Measurements from ENCODE around the gene FAM171A1. TPM values are rescaled to one million over a fixed set of nuclear protein-coding genes. Genes with fewer than 3 reads are reported as not detected.
A peak's percentile ranks its signal among the peaks of the same experiment; 100 is the strongest.

Gene FAM171A1
- total RNA-seq, 2 donors from 2014 or later = 2.7 to 8.0 TPM

DNA sequence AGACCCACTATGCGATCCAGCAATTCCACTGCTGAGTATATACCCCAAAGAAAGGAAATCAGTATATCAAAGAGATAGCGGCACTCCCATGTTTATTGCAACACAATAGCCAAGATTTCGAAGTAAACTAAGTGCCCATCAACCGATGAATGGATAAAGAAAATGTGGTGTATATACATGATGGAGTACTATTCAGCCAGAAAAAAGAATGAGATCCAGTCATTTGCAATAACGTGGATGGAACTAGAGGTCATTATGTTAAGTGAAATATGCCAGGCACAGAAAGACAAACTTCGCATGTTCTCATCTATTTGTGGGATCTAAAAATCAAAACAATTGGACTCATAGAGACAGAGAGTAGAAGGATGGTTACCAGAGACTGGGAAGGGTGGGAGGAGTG, 195.5 kb downstream of the FAM171A1 start:
- Mint-ChIP-seq H3K4me3 (no peak overlapping the region), H3K27ac (peak overlapping the region; percentile 12), H3K4me1 (peaks cover 24% of the 10 kb centered on the region), H3K36me3 (ENCODE audit: low read depth) (no peaks in the 10 kb centered on the region), H3K27me3 (no peaks in the 10 kb centered on the region)
- ATAC-seq (no peak), DNase-seq (no peak)
- H3K9me3 ChIP-seq (ENCODE audit: control insufficient read depth, low read length, poor library complexity, severe bottlenecking) = no peaks in the 10 kb centered on the region

DNA sequence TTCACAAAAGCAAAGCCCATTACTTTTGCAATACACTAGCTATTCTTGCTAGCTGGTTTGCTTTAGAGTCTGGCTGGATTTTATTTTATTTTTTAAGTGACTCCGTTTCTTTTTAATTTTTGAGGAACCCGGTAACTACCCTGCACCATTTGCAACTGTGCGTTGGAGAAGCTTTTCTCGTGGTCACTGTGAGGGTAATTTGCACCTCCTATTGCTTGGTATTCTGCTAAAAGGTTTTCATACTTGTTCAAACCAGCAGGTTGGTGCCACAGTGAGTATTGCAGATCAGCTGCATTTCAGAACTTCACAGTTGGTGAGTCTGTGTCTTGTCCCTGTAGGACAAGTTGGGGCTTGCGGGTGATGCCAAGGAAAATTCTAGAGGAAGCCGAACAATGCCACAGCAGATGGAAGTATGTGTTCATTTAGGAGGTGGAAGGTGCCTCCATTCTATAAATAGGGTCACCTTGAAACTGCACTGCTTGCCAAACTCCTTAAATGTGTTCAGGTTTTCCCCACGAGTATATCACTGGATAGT, 198.7 kb downstream of the FAM171A1 start:
- no peaks in the 10 kb centered on the region for H3K9me3 ChIP-seq (ENCODE audit: control insufficient read depth, low read length, poor library complexity, severe bottlenecking)
- no peak for DNase-seq
- no peak for ATAC-seq
- H3K4me1 Mint-ChIP-seq = peaks cover 39% of the 10 kb centered on the region
- H3K27ac Mint-ChIP-seq = peak overlapping the region; percentile 88
- H3K36me3 Mint-ChIP-seq (ENCODE audit: low read depth) = no peaks in the 10 kb centered on the region
- no peaks in the 10 kb centered on the region for H3K27me3 Mint-ChIP-seq
- no peak overlapping the region for H3K4me3 Mint-ChIP-seq

DNA sequence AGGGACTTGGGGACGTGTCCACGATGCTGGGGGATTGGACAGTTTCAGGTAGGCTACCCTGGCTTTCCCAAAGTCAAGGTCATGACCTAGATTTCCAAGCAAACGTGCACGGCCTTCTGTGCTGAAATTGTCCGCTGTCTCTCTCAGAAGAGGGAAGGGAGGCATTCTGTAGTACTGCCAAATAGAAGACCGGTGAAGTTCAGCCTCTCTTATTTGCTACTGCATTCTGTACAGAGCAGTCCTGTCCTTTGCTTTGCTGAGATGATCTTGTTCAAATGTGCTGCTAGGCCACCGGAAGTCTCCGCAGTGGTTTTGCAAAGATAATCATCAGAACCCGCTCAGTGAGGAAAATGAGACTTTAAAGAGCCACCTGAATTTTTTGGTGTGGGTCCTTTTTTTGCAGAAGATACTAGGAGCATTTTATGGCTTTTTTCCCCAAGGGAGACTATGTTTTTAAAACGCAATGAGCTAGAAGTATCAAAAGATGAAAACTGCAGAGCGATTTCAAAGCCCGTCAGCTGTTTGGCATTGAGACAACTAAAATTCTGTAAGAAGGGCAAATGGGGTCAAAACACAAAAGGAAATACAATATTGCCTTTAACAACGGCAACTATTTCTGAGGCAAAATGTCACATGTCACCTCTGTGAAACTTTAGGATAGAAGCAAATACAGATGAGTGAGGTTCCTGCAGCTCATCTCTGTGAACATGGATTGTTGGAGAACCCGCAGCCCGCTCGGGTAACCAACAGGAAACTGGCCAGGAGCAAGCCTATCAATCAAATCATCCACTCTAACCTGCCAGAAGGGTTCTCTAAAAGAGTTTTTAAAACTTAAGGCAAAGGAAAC, 201.3 kb downstream of the FAM171A1 start:
- H3K27me3 Mint-ChIP-seq = no peaks in the 10 kb centered on the region
- no peaks in the 10 kb centered on the region for H3K36me3 Mint-ChIP-seq (ENCODE audit: low read depth)
- H3K27ac Mint-ChIP-seq = peak overlapping the region; percentile 93
- no peaks in the 10 kb centered on the region for H3K9me3 ChIP-seq (ENCODE audit: control insufficient read depth, low read length, poor library complexity, severe bottlenecking)
- DNase-seq = peak; percentile 26 to 45 (median 33)
- peak overlapping the region; percentile 97 for H3K4me3 Mint-ChIP-seq
- H3K4me1 Mint-ChIP-seq = peaks cover 45% of the 10 kb centered on the region
- peak; percentile 35 for ATAC-seq

DNA sequence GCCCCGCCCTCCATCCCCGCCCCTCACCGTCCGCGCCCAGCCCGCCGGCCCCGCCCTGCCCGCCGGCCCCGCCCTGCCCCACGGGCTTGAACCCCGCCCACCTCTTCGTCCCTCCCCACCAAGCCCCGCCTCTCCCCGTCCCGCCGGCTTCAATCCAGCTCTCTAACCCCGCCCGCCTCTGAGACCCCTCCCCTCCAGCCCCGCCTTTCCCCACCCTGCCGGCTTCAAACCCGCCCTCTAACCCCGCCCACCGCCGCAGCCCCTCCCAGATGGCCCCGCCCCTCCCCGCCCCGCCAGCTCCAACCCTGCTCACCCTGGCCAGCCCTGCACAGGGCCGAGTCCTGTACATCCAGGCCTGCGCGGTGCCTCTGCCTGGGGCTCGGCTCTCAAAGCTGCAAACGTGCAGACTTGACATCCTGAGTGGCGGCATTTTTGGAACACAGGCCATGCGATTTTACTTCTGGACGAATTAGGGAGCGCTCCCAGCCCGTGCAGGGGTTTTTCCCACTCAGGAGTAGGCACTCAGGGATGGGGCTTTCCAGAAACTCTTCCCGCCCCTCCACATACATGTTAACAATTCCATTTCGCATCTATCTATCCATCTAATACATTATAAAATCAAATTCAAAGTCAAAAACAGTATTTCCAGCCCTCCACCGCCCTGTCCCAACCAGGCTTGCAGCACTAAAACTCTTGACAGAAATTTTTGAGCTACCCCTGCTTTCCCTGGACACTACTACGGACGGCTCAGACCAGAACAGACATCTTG, 202.1 kb downstream of the FAM171A1 start:
- peak overlapping the region; percentile 97 for H3K4me3 Mint-ChIP-seq
- no peaks in the 10 kb centered on the region for H3K36me3 Mint-ChIP-seq (ENCODE audit: low read depth)
- no peaks in the 10 kb centered on the region for H3K27me3 Mint-ChIP-seq
- DNase-seq (peak; percentile 90 to 96 (median 95)), ATAC-seq (peak; percentile 83)
- H3K27ac Mint-ChIP-seq = peak overlapping the region; percentile 93
- no peaks in the 10 kb centered on the region for H3K9me3 ChIP-seq (ENCODE audit: control insufficient read depth, low read length, poor library complexity, severe bottlenecking)
- peaks cover 45% of the 10 kb centered on the region for H3K4me1 Mint-ChIP-seq

DNA sequence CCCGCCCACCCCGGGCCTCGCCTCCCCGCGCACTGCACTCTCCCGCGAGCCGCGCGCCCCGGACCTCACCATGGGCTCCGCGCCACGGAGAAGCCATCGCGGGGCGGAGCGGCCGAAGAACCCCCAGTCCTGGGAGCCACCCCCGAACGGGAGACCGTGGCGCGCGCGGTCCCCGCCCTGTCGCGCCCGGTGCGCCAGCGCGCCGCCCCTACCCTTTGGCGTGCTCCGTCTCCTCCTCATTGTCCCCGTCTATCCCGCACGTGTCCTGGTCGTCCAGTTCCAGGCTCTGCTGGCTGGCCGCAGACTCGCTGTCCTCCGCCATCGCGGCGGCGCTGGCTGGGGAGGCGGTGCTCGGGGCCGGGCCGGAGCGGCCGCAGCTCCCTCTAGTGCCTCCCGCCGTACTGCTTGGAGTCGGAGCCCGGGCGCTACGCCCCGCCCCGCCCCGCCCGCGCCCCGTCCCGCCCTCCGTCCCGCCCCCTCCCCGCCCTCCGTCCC, 202.8 kb downstream of the FAM171A1 start, which contains the start of gene NMT2:
TSS of gene NMT2 (minus strand) at position 403 of the 495 bp plus-strand sequence. CDS start at position 322, 81 bp downstream.
- H3K36me3 Mint-ChIP-seq (ENCODE audit: low read depth) = no peaks in the 10 kb centered on the region
- H3K9me3 ChIP-seq (ENCODE audit: control insufficient read depth, low read length, poor library complexity, severe bottlenecking) = no peaks in the 10 kb centered on the region
- peak; percentile 78 for ATAC-seq
- H3K27ac Mint-ChIP-seq = peak within 1 kb of the TSS; percentile 93
- H3K4me3 Mint-ChIP-seq = peak within 1 kb of the TSS; percentile 97
- H3K4me1 Mint-ChIP-seq = peaks cover 49% of the 10 kb centered on the region
- DNase-seq = peak in 2 of 3 donors; percentile 58 to 72
- H3K27me3 Mint-ChIP-seq = no peaks in the 10 kb centered on the region

DNA sequence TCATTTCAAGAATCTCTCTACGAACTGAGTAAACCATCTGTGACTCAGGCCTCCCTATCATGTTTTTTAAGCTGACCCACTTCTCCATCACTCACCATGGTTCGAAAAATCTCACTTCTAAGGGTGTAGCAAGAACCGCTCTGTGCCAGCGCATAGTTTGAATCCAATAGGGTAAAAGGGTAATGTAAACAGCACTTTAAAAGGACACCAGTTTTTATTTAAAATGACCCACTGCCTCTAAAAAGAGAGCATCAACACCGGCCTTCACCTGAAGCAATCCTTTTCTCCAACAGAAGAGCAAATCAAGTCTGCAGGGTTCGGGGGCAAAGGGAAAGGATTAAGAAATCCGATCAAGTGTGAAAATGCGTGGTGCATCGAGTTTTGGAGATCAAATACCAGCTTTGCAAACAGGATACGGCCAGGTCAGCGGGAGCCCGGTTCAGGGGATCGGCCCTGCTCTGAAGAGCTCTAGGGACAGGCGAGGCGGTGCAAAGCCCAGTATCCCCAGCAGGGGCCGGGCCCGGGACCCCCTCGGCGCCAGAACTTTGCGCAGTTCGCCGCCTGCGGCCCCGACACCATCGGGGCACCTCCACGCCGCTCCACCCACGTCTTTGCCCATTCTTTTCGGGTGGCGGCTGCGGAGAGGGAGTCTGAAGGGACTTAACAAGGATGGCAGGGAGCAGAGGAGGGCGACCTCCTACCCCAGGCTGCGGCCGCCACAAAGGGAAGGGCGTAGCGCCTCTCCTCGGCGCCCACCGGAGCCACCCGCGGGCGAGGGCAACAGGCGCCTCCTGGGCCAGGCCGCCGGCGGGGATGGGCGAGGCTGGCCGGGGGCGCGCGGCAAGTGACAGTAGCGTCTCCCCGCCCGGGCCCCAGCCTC, 203.4 kb downstream of the FAM171A1 start:
- H3K9me3 ChIP-seq (ENCODE audit: control insufficient read depth, low read length, poor library complexity, severe bottlenecking) = no peaks in the 10 kb centered on the region
- Mint-ChIP-seq H3K4me3 (peak overlapping the region; percentile 97), H3K4me1 (peaks cover 45% of the 10 kb centered on the region), H3K36me3 (ENCODE audit: low read depth) (no peaks in the 10 kb centered on the region), H3K27ac (peak overlapping the region; percentile 93), H3K27me3 (no peaks in the 10 kb centered on the region)
- ATAC-seq (peak; percentile 5), DNase-seq (peak; percentile 28 to 43 (median 30))

DNA sequence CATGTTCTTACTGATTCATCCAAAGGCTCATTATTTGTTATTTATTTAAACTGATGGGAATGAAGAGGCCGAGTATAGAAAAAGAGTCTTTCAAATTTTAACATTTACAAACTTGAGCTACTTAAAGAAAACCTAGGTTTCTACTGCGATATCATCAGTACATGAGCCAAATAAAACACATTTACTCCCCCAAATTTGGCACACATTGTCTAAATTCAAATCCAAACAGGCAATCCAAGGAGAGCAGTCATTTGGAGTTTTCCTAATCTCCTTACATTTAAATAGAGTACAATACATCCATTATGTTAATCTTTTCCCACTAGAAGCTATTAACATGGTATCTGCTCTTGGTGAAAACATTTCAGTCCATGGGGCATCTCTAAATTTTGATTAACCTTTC, 204.8 kb downstream of the FAM171A1 start:
- Mint-ChIP-seq H3K27ac (peak overlapping the region; percentile 93), H3K4me1 (peaks cover 48% of the 10 kb centered on the region), H3K36me3 (ENCODE audit: low read depth) (no peaks in the 10 kb centered on the region), H3K4me3 (peak overlapping the region; percentile 97), H3K27me3 (no peaks in the 10 kb centered on the region)
- no peak for ATAC-seq
- DNase-seq = no peak
- no peaks in the 10 kb centered on the region for H3K9me3 ChIP-seq (ENCODE audit: control insufficient read depth, low read length, poor library complexity, severe bottlenecking)

DNA sequence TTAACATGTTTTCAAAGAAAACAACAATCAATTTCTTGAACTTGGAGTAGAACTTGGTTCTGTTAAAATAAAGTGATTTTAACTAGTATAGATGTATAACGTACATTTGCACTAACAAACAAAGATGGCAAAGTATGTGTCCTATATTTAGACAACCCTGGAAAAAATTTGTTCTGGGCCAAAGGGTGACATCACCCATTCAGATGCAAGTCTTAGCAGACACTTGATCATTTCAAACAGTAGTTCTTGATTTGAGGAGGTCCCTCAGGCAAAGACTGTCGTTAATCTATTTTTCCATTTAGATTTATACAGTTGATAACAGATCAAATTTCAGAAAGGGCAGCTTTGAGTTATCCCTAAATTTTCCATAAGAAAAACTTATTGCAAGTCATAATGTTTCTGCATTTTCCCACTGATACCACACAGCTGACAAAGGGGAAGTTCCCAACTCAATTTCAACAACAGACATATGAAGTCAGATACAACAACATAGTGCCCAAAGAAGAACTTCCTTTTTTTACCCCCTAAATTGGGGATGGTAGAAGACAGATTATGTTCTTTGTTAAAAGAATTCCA, 207.7 kb downstream of the FAM171A1 start:
- ATAC-seq = no peak
- Mint-ChIP-seq H3K4me1 (peaks cover 36% of the 10 kb centered on the region), H3K27me3 (no peaks in the 10 kb centered on the region), H3K4me3 (no peak overlapping the region), H3K36me3 (ENCODE audit: low read depth) (peaks cover 2% of the 10 kb centered on the region), H3K27ac (peak overlapping the region; percentile 69)
- DNase-seq = no peak
- no peaks in the 10 kb centered on the region for H3K9me3 ChIP-seq (ENCODE audit: control insufficient read depth, low read length, poor library complexity, severe bottlenecking)

Other genes with a start within 250 kb of the FAM171A1 start
- 10 to 100 TPM; 42.2 to 42.9 TPM for gene NMT2, start 202.6 kb downstream of the FAM171A1 start, total RNA-seq

Measured in T-helper 17 cell (primary cell).